Adipocyte (in vitro differentiated cells): ENCODE data around the gene DNAH7.

Source experiments
- DNase-seq: peaks from one replicate; pipeline ENCODE4 v3.0.0-alpha.2; 2015; ENCODE audit warnings: low read depth
- H3K27me3 ChIP-seq: replicated peaks from 2 replicates; pipeline ENCODE4 v1.7.0; 2013; ENCODE audit warnings: mild to moderate bottlenecking, low read length, moderate library complexity; ENCODE audit not compliant: control insufficient read depth, insufficient read depth
- H3K36me3 ChIP-seq: 2 replicates; pipeline ENCODE4 v1.7.0; 2013; ENCODE audit warnings: low read length, mild to moderate bottlenecking, moderate library complexity; ENCODE audit not compliant: control insufficient read depth, insufficient read depth, severe bottlenecking
- H3K4me1 ChIP-seq: 2 replicates; pipeline ENCODE4 v1.7.0; 2013; ENCODE audit warnings: mild to moderate bottlenecking, low read length, moderate library complexity; ENCODE audit not compliant: control insufficient read depth, insufficient read depth
- H3K4me3 ChIP-seq: 2 replicates; pipeline ENCODE4 v1.7.0; 2013; ENCODE audit warnings: mild to moderate bottlenecking, low read length, moderate library complexity
- H3K9ac ChIP-seq: 2 replicates; pipeline ENCODE4 v1.7.0; 2013; ENCODE audit warnings: mild to moderate bottlenecking, low read length, moderate library complexity
- H3K9me3 ChIP-seq: 2 replicates; pipeline ENCODE4 v1.7.0; 2013; ENCODE audit warnings: mild to moderate bottlenecking, low read length, moderate library complexity; ENCODE audit not compliant: control insufficient read depth

Gene DNAH7

GRCh38 chr2:196076778-196077568 lies 8.3 kb upstream of the DNAH7 start:
- Histone ChIP-seq H3K9ac (peak overlapping the region; percentile 52), H3K27me3 (no peaks in the 10 kb centered on the region), H3K36me3 (no peaks in the 10 kb centered on the region), H3K4me1 (peaks cover 51% of the 10 kb centered on the region), H3K9me3 (no peaks in the 10 kb centered on the region), H3K4me3 (peak overlapping the region; percentile 29)
- no peak for DNase-seq

- Histone ChIP-seq H3K27me3 (no peaks in the 10 kb centered on the region), H3K9ac (no peak overlapping the region)
Measured at GRCh38 chr2:196075196-196075595, 6.6 kb upstream of the DNAH7 start.

GRCh38 chr2:196074631-196075030 lies 6.0 kb upstream of the DNAH7 start:
- H3K27me3 ChIP-seq = no peaks in the 10 kb centered on the region
- peak; percentile 17 for DNase-seq

More at GRCh38 chr2:196075196-196075595, 6.6 kb upstream of the DNAH7 start:
- no peak overlapping the region for H3K4me3 ChIP-seq
- no peak for DNase-seq
- no peaks in the 10 kb centered on the region for H3K9me3 ChIP-seq
- H3K36me3 ChIP-seq = no peaks in the 10 kb centered on the region
- peaks cover 50% of the 10 kb centered on the region for H3K4me1 ChIP-seq

GRCh38 chr2:196073521-196073920 lies 4.9 kb upstream of the DNAH7 start:
- no peak overlapping the region for H3K9ac ChIP-seq
- no peaks in the 10 kb centered on the region for H3K36me3 ChIP-seq
- H3K4me3 ChIP-seq = no peak overlapping the region
- H3K9me3 ChIP-seq = no peaks in the 10 kb centered on the region
- peaks cover 35% of the 10 kb centered on the region for H3K4me1 ChIP-seq
- no peak for DNase-seq
- H3K27me3 ChIP-seq = no peaks in the 10 kb centered on the region

More at GRCh38 chr2:196074631-196075030, 6.0 kb upstream of the DNAH7 start:
- no peak overlapping the region for H3K9ac ChIP-seq
- H3K9me3 ChIP-seq = no peaks in the 10 kb centered on the region
- H3K4me3 ChIP-seq = no peak overlapping the region
- H3K4me1 ChIP-seq = peaks cover 44% of the 10 kb centered on the region
- no peaks in the 10 kb centered on the region for H3K36me3 ChIP-seq

GRCh38 chr2:196067088-196067382 lies 1.6 kb downstream of the DNAH7 start:
- no peak for DNase-seq
- H3K4me1 ChIP-seq = peaks cover 16% of the 10 kb centered on the region
- H3K27me3 ChIP-seq = no peaks in the 10 kb centered on the region
- H3K9me3 ChIP-seq = no peaks in the 10 kb centered on the region
- no peaks in the 10 kb centered on the region for H3K36me3 ChIP-seq
- H3K4me3 ChIP-seq = peak overlapping the region; percentile 62
- peak overlapping the region; percentile 14 for H3K9ac ChIP-seq

GRCh38 chr2:196066291-196067087 lies 2.1 kb downstream of the DNAH7 start:
- Histone ChIP-seq H3K4me1 (peaks cover 16% of the 10 kb centered on the region), H3K9me3 (no peaks in the 10 kb centered on the region), H3K9ac (peak overlapping the region; percentile 14), H3K27me3 (no peaks in the 10 kb centered on the region), H3K36me3 (no peaks in the 10 kb centered on the region), H3K4me3 (peak overlapping the region; percentile 62)
- DNase-seq = peak; percentile 81

GRCh38 chr2:196063773-196064172 lies 4.9 kb downstream of the DNAH7 start:
- peaks cover 19% of the 10 kb centered on the region for H3K4me1 ChIP-seq
- H3K9me3 ChIP-seq = no peaks in the 10 kb centered on the region

GRCh38 chr2:196059491-196059960 lies 9.1 kb downstream of the DNAH7 start:
- H3K4me3 ChIP-seq = no peak overlapping the region
- DNase-seq = peak; percentile 25
- no peaks in the 10 kb centered on the region for H3K9me3 ChIP-seq
- peaks cover 5% of the 10 kb centered on the region for H3K4me1 ChIP-seq
- no peaks in the 10 kb centered on the region for H3K27me3 ChIP-seq
- H3K36me3 ChIP-seq = no peaks in the 10 kb centered on the region
- no peak overlapping the region for H3K9ac ChIP-seq

More at GRCh38 chr2:196063773-196064172, 4.9 kb downstream of the DNAH7 start:
- Histone ChIP-seq H3K27me3 (no peaks in the 10 kb centered on the region), H3K4me3 (no peak overlapping the region), H3K36me3 (no peaks in the 10 kb centered on the region), H3K9ac (no peak overlapping the region)
- DNase-seq = no peak

- Histone ChIP-seq H3K27me3 (no peaks in the 10 kb centered on the region), H3K9me3 (no peaks in the 10 kb centered on the region), H3K9ac (no peak overlapping the region), H3K36me3 (no peaks in the 10 kb centered on the region), H3K4me3 (no peak overlapping the region), H3K4me1 (peaks cover 5% of the 10 kb centered on the region)
- DNase-seq = no peak
Measured at GRCh38 chr2:196054631-196055030, 14.0 kb downstream of the DNAH7 start.

- H3K36me3 ChIP-seq = no peaks in the 10 kb centered on the region
- H3K4me3 ChIP-seq = no peak overlapping the region
- H3K4me1 ChIP-seq = no peaks in the 10 kb centered on the region
- H3K9me3 ChIP-seq = no peaks in the 10 kb centered on the region
- no peaks in the 10 kb centered on the region for H3K27me3 ChIP-seq
- DNase-seq = no peak
- H3K9ac ChIP-seq = no peak overlapping the region
Measured at GRCh38 chr2:196046123-196046917, 22.3 kb downstream of the DNAH7 start.

- no peaks in the 10 kb centered on the region for H3K36me3 ChIP-seq
- H3K27me3 ChIP-seq = no peaks in the 10 kb centered on the region
- H3K4me1 ChIP-seq = no peaks in the 10 kb centered on the region
- H3K9me3 ChIP-seq = peaks cover 31% of the 10 kb centered on the region
- DNase-seq = no peak
- no peak overlapping the region for H3K4me3 ChIP-seq
- H3K9ac ChIP-seq = no peak overlapping the region
Measured at GRCh38 chr2:196041786-196042185, 26.9 kb downstream of the DNAH7 start.
